COR-L47 (cell line): Measurements from ENCODE around the gene NUDCD3.
"Not testable (repeated sequence)": the region's sequence is repeated elsewhere in the genome, so short reads cannot be mapped to it uniquely, and the experiment has no call there.

Source experiments
- DNase-seq: peaks from one replicate; lab custom pipeline; 2025; lab: John Stamatoyannopoulos, UW

NUDCD3 gene

DNA sequence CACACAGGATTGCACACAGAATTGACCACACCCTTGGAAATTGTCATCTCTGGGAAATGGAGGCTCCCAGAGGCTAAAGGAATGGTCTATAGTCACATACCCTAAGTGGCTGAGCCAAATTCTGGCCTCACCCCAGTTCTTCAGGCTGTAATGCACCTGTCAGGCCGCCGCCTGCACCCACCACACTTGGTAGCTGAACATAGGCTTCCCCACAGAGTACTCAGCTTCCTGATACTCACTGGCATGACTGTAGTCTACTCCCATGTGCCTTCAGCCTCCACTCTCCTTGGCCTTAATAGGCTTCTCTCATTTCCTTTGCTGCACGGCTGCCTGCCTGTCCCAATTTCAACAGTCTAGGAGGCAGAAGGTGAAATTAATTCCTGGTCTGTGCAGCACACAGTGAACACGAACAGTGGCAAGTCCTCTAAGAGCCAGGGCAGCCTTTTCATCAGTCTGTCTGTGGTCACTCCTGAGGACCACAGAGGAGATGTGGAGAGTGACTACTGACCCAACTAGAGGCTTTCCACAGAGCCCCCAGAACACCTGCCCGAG, 42.5 kb downstream of the NUDCD3 start:
- no peak for DNase-seq

DNA sequence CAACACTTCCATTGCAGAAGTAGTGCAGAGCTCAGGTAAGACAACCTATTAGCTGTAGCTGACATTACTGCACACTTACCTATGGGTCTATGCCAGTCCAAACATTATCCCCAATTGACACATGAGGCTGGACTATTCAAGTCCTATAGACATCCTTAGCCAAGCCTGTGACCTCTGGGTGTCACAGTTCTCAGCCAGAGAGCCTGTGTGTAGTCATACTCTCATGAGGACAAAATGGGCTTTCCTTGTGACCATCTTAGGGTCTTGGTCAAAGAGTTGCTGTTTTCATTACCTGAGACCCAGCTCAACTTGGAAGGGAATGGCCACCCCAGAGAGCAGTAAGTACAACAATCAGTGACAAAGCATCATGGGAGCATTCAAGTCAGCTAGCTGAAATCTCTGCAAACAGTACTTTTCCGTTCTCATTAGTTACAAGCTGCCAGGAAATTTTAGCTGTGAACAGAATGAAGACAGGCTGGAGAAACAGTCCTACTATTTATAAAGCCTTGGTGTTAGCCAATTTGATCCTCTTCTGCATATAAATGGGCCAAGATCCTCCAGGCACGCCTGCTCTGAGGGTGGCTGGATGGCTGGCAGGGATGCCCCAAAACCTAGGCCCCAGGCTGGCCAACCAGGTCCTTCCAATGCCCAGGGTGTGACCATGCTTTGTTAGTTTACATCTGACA, 44.3 kb downstream of the NUDCD3 start:
- no peak for DNase-seq

GRCh38 chr7:44441079-44441478, 49.4 kb downstream of the NUDCD3 start:
- DNase-seq: no peak

DNA sequence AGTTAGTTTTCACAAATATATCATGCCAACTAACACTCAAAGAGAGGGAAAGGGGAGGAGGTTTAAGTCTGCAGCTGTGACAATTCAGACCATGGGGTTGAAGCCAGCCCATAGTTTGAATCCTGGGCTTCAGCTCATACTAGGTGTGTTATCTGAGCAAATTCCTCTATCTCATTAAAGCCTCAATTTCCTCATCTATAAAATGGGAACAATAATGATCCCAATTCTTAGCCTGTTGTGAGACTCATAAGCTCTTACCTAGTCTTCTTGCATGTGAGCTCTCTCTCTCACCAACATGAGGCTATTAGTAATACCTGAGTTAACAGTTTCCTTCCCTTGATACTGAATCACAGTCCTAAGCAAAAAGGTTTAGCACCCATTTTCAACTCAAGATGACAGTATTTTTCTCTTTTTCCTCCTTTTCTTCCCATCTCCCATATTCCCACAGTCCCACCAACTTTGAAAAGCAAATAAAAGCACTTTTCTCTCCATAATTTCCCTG, 49.8 kb downstream of the NUDCD3 start:
- DNase-seq: no peak

DNA sequence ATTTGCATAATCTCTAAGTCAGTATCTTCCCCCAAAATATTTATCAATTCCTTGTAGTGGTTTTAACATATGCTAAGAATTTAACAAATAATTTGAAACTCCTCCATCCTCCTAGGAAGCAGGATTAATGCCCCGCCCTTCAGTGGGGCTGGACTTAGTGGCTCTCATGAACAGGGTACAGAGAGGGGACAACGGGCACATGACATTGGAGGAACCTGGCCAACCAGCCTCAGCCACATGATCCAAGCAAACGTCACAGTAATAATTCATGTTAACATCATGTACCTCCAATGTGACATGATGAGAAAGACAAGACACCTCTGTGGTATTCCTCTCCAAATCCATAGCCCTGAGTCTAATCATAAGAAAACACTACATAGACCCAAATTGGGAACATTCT, 50.5 kb downstream of the NUDCD3 start:
- no peak for DNase-seq

GRCh38 chr7:44438816-44439215, 51.6 kb downstream of the NUDCD3 start:
- no peak for DNase-seq

DNA sequence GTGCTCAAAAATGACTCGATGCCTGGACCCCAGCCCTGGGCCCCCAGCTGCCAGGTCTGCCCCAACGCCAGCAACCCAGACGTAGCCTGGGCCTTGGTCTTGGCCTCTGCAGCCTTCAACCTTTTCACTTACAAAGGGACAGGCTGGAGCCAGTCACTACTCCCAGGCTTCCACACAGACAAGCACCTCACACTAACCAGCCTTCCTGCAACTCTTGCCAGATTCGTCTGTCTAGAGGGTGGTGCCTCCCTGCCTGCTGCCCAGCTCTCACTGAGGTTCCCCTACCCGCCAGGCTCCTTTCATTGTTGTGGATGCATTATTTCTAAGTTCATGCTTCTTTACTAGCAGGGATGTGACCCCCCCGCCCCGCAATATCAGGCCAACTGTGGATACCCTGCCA, 56.3 kb downstream of the NUDCD3 start:
- no peak for DNase-seq

- no peak for DNase-seq
These were observed 57.0 kb downstream of the NUDCD3 start for GRCh38 chr7:44433255-44434022.

GRCh38 chr7:44432381-44432977, 58.0 kb downstream of the NUDCD3 start:
- no peak for DNase-seq

DNA sequence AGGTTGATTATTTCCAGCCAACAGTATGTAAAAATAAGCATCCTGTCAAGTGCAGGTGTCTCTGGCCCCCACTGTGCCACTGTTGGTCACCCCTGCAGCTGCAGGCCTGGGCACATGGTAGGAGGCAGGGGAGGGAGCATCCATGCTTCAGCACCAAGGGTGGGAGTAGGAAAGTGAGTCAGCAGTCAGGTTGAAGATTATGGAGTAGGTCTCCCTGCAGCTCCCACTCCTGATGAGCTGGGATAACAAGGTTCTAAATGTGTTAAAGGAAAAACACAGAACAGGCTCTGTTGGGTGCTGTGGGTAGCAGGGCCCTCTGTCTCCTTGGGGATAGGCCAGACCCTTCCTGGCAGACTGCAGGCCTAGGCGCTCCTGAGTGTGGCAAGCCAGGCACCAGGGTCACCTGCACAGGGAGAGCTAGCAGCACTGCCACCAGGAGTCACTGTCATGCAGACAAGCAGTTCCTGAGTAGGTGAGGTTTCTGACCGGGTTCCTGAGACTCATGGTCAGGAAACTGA, 59.3 kb downstream of the NUDCD3 start:
- DNase-seq: peak; percentile 65

DNA sequence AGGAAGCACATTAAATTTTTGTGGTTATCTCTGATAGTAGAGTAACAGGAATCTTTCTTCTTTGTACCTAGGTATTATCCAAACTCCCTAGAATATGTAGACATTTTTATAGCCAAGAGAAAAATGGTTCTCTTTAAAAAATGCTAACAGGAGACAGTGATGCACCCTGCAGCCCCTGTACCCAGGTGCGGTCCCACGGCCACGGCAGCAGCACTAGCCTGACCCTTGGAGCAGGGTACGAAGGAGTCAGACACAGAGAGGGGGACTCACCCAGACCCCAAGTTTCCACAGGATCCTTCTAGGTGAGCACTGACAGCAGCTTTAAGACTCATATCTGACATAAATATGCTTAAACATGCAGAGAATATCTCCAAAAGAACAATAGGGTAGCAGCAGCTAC, 60.4 kb downstream of the NUDCD3 start:
- DNase-seq: no peak

DNA sequence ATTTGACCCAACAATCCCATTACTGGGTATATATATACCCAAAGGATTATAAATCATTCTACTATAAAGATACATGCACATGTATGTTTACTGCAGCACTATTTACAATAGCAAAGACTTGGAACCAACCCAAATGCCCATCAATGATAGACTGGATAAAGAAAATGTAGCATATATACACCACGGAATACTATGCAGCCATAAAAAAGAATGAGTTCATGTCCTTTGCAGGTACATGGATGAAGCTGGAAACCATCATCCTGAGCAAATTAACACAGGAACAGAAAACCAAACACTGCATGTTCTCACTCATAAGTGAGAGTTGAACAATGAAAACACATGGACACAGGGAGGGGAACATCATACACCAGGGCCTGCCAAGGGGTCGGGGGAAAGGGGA, 65.7 kb downstream of the NUDCD3 start:
- not testable (repeated sequence) for DNase-seq

DNA sequence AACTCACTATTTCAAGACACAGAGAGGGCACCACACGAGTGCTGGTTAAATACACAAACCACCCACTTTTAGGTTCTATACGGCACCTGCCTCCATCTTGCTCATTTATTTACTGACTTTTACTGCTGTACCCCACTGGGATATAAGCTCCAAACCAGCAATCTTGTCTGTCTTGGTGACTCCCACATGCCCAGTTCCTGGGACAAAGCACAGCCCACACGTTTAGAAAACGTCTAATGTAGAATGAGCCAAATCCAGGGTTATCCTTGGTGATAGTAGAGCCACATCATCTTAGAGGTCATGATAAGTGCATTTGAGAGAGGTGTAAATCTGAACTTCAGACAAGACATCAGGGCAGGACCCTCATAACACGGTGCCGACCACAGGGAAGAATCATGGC, 73.5 kb downstream of the NUDCD3 start:
- DNase-seq: no peak

GRCh38 chr7:44415510-44415909, 74.9 kb downstream of the NUDCD3 start:
- no peak for DNase-seq

DNA sequence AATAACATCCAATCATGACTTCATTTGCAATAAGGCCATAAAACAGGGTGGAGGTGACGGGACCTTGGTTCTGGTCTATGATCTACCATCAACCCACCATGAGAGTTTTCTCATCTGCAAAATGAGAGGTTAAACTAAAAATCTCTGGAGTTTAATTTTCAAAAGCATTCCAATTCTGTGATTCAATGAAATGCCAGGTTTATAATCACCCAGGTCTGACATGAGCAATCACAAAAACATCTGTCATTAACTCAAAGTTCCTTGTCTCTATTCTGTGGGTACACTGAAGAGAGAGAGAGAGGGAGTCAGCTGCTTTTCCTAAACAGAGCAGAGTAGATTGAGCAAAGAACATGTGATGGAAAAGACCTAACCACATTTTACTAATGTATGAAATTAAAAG, 75.4 kb downstream of the NUDCD3 start:
- DNase-seq: no peak

DNA sequence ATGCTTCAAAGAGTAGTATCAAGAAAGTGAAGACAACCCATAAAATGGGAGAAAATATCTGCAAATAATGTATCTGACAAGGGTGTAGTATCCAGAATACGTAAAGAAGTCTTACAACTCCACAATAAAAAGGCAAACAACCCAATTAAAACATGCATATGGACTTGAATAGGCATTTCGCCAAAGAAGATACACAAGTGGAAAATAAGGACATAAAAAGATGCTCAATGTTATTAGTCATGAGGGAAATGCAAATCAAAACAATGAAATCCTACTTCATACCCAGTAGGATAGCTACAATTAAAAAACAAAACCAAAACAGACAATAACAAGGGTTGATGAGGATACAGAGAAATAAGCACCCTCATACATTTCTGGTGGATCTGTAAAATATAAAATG, 79.2 kb downstream of the NUDCD3 start:
- DNase-seq: no peak

DNA sequence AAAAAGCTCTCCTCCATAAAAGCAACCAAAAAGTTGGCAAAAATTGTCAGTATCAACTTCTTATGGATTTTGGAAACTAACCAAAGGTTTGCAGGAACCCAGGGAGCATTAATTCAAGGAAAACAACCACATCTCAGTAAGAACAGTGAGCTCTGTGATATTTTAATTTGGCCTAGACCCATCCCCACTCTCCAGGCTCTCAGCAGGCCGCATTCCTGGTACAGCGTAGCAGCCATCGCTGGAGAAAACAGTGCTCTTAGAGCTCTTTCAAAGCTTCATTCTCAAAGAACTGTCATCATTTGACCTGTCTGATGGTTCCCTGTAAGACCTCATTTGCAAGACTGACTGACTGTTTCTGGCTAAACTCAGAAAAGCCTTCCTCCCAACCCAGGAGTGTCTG, 81.9 kb downstream of the NUDCD3 start:
- DNase-seq: no peak

GRCh38 chr7:44403775-44404174, 86.7 kb downstream of the NUDCD3 start:
- no peak for DNase-seq

DNA sequence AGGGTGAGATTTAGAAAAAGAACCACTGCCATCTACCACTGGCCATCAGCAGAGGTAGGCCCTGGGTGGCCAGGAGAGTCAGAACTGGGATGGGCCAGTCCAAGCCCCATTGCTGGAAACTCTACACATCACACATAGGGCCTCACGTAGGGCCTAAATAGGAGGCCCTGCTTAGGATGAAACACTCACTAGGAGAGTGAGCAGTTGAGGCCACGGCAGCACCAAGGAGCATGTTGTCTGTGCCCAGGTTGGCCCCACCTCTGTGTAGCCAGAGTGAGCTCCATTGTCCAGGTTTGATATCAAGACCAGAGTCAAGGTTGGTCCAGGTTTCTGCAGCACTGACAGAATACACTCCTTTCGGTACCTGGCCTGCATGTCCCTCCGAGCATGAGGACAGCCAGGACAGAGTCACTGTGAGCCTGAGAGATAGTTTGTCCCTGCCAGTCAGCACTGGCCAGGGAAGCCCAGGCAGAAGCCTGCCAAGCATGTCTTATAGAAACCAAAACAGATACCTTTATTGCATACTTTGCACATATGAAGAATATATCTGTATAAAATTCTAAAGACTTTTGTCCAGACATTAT, 87.2 kb downstream of the NUDCD3 start:
- DNase-seq: no peak

GRCh38 chr7:44402401-44403060, 87.9 kb downstream of the NUDCD3 start:
- DNase-seq: no peak

DNA sequence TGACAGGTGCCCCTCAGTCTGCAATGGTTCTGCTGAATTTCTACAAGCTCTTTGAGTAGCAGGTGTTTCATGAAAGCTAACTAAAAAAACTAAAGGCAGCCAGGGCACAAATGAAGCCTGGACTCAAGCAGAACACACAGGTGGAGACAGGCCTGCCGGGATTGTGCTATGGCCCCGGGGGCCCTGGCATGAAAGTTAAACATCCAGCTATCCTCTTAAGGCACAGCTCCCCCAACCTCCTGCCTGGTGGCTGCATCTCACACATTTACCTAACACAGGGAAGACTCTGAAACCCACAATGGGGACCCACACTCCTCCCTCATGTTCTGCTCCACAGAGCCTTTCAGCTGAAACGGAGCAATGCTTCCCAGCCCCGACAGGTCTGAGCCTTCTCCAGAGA, 88.8 kb downstream of the NUDCD3 start:
- no peak for DNase-seq

GRCh38 chr7:44400033-44400511, 90.4 kb downstream of the NUDCD3 start:
- DNase-seq: no peak
